HG03060 (cell line): Measurements from ENCODE around the gene ZNF587.
"Not testable (repeated sequence)": the region's sequence is repeated elsewhere in the genome, so short reads cannot be mapped to it uniquely, and the experiment has no call there.

Experiments
- ATAC-seq: cut with Tn5 transposase; IDR thresholded peaks from one replicate; pipeline ENCODE4 v1.9.1; 2021; ENCODE audit warnings: low read depth, moderate number of reproducible peaks; ENCODE audit not compliant: unreplicated experiment

ZNF587 gene

GRCh38 chr19:57873883-57874799 is 24.5 kb downstream of the ZNF587 start:
- ATAC-seq: not testable (repeated sequence)

- ATAC-seq: no peak
Measured at GRCh38 chr19:57886046-57886445, 36.4 kb downstream of the ZNF587 start.

- no peak for ATAC-seq
Measured at GRCh38 chr19:57887195-57887941, 37.7 kb downstream of the ZNF587 start.

GRCh38 chr19:57888107-57888559 is 38.5 kb downstream of the ZNF587 start:
- ATAC-seq: no peak

- peak; percentile 78 for ATAC-seq
Measured at GRCh38 chr19:57888560-57889231, 39.0 kb downstream of the ZNF587 start, which contains the start of gene ZNF814. TSS of gene ZNF814 (minus strand) at chr19:57889037. CDS start at chr19:57888802, 235 bp downstream.

- not testable (repeated sequence) for ATAC-seq
Measured at GRCh38 chr19:57890706-57891105, 41.0 kb downstream of the ZNF587 start.

- ATAC-seq: no peak
Measured at GRCh38 chr19:57900311-57900710, 50.7 kb downstream of the ZNF587 start.

GRCh38 chr19:57903618-57904184 is 54.0 kb downstream of the ZNF587 start:
- ATAC-seq: no peak

- ATAC-seq: no peak
Measured at GRCh38 chr19:57905258-57905657, 55.6 kb downstream of the ZNF587 start.

GRCh38 chr19:57907394-57907793 is 57.7 kb downstream of the ZNF587 start:
- ATAC-seq: no peak

- ATAC-seq: no peak
Measured at GRCh38 chr19:57914531-57914930, 64.9 kb downstream of the ZNF587 start.
